Lower leg skin (tissue), 4 donors: ENCODE data around the gene PACRG. TPM values are rescaled to one million over a fixed set of nuclear protein-coding genes. Genes with fewer than 3 reads are reported as not detected.

Experiments used
- DNase-seq, 2 donors: peaks; one replicate each; pipeline ENCODE4 v3.0.0-alpha.2; 2019; ENCODE audit warnings: low spot score in 2 of 2
- H3K4me3 ChIP-seq: fragments of 200-600 bp; sonication (generic); 2 replicates; pipeline ENCODE4 v1.5.1; 2017; ENCODE audit warnings: mild to moderate bottlenecking, low read depth; ENCODE audit not compliant: poor library complexity, severe bottlenecking
- CTCF ChIP-seq, 3 donors: fragments of 450-650 bp; IDR thresholded peaks; one replicate each; pipeline ENCODE4 v1.5.1; 2016; ENCODE audit warnings: antibody characterized with exemption in 3 of 3, mild to moderate bottlenecking in 3 of 3, moderate library complexity in 2 of 3
- POLR2A ChIP-seq, 2 donors: fragments of 450-650 bp; IDR thresholded peaks; one replicate each; pipeline ENCODE4 v1.6.1; 2016 to 2017; ENCODE audit warnings: antibody characterized with exemption in 2 of 2, mild to moderate bottlenecking in 1 of 2, moderate library complexity in 1 of 2
- WGBS, 2 donors: methylation state at CpG; one replicate each; pipeline ENCODE4 v1.1.5; 2018; 5-methylcytosine and 5-hydroxymethylcytosine counted together
- intact Hi-C: fragments of 100-400 bp; cut with DNase I; formaldehyde crosslinking; loops from one replicate; pipeline ENCODE4 v1.15.0; 2023; ENCODE audit warnings: low total_unique reads
- total RNA-seq, 4 donors: library from RNA; depleted of rRNA; stranded (reverse); fragments of >200 nt; gene quantifications; one replicate each; pipeline ENCODE4 v1.1.0, GENCODE V29; 2016

The PACRG gene
- total RNA-seq, 4 donors from 2014 or later = 0.38 to 3.9 (median 3.4) TPM; not detected in 1

GRCh38 chr6:163017801-163018200 is 290.0 kb downstream of the PACRG start:
- H3K4me3 ChIP-seq = no peak overlapping the region
- WGBS, 2 donors = 89 to 100% methylated on average over 1 of the region's 1 CpG
- intact Hi-C loops = no loop called here
- no peak for DNase-seq
- TF ChIP-seq CTCF (IDR thresholded peaks at IDR 0.05) (no peak), POLR2A (IDR thresholded peaks at IDR 0.05) (no peak)

GRCh38 chr6:163019926-163020325 is 292.2 kb downstream of the PACRG start:
- no peak for DNase-seq
- no peak overlapping the region for H3K4me3 ChIP-seq
- WGBS, 2 donors = 56 to 57% methylated on average over 3 of the region's 3 CpGs
- intact Hi-C loops = no loop called here
- no peak for TF ChIP-seq CTCF (IDR thresholded peaks at IDR 0.05)
- no peak for TF ChIP-seq POLR2A (IDR thresholded peaks at IDR 0.05)

- TF ChIP-seq CTCF (IDR thresholded peaks at IDR 0.05) = no peak
- TF ChIP-seq POLR2A (IDR thresholded peaks at IDR 0.05) = no peak
- WGBS, 2 donors = 84 to 85% methylated on average over 5 of the region's 5 CpGs
- intact Hi-C loops = no loop called here
- no peak overlapping the region for H3K4me3 ChIP-seq
- DNase-seq = no peak
These were observed 293.3 kb downstream of the PACRG start for GRCh38 chr6:163021054-163021453.

GRCh38 chr6:163023700-163024099 is 295.9 kb downstream of the PACRG start:
- DNase-seq = no peak
- intact Hi-C loops = no loop called here
- no peak overlapping the region for H3K4me3 ChIP-seq
- WGBS, 2 donors = 97 to 100% methylated on average over 1 of the region's 1 CpG
- TF ChIP-seq POLR2A (IDR thresholded peaks at IDR 0.05) (no peak), CTCF (IDR thresholded peaks at IDR 0.05) (no peak)

GRCh38 chr6:163026893-163027292 is 299.1 kb downstream of the PACRG start:
- no peak overlapping the region for H3K4me3 ChIP-seq
- WGBS, 2 donors = 55 to 57% methylated on average over 4 of the region's 4 CpGs
- no peak for DNase-seq
- intact Hi-C loops = no loop called here
- TF ChIP-seq CTCF (IDR thresholded peaks at IDR 0.05) (no peak), POLR2A (IDR thresholded peaks at IDR 0.05) (no peak)

- DNase-seq = no peak
- no peak for TF ChIP-seq POLR2A (IDR thresholded peaks at IDR 0.05)
- no peak for TF ChIP-seq CTCF (IDR thresholded peaks at IDR 0.05)
- no peak overlapping the region for H3K4me3 ChIP-seq
- 96 to 100% methylated on average over 1 of the region's 1 CpG for WGBS, 2 donors
- intact Hi-C loops = no loop called here
These were observed 303.2 kb downstream of the PACRG start for GRCh38 chr6:163030980-163031379.
